Thyroid gland (tissue), 4 donors: Measurements from ENCODE around the gene WDR7.

ENCODE experiments used
- CTCF ChIP-seq, 6 experiments: fragments of 200-600 bp in 3 of 6; fragments of 450-650 bp in 3 of 6; sonication (generic) in 3 of 6; IDR thresholded peaks; one replicate each; pipeline ENCODE4 v1.5.1; 2016 to 2019; ENCODE audit warnings: antibody characterized with exemption in 6 of 6, mild to moderate bottlenecking in 2 of 6, inconsistent platforms in 1 of 6, moderate library complexity in 1 of 6
- POLR2A ChIP-seq, 2 donors: fragments of 450-650 bp; IDR thresholded peaks; one replicate each; pipeline ENCODE4 v1.6.1; 2017; ENCODE audit warnings: antibody characterized with exemption in 2 of 2, mild to moderate bottlenecking in 2 of 2, moderate library complexity in 1 of 2

GRCh38 chr18:56937874-56938430, 286.8 kb downstream of the WDR7 start:
- no peak for TF ChIP-seq CTCF (IDR thresholded peaks at IDR 0.05)
- TF ChIP-seq POLR2A (IDR thresholded peaks at IDR 0.05) = no peak
